NB4 (cell line): ENCODE measurements around the gene DAAM1.
A peak's percentile ranks its signal among the peaks of the same experiment; 100 is the strongest.

Experiments used
- CTCF ChIP-seq: IDR thresholded peaks from one replicate; pipeline ENCODE4 v1.5.1; 2012; ENCODE audit warnings: low read depth, low read length
- MAX ChIP-seq: IDR thresholded peaks from 2 replicates; pipeline ENCODE4 v1.6.1; 2011; ENCODE audit warnings: low read depth, low read length
- MYC ChIP-seq: IDR thresholded peaks from 2 replicates; pipeline ENCODE4 v1.6.1; 2011; ENCODE audit warnings: low read depth, low read length
- POLR2A ChIP-seq: IDR thresholded peaks from 2 replicates; pipeline ENCODE4 v1.6.1; 2011; ENCODE audit warnings: mild to moderate bottlenecking; ENCODE audit not compliant: insufficient read length; ENCODE audit errors: extremely low read depth

GRCh38 chr14:59187802-59188460 is 536 bp upstream of the DAAM1 start:
- TF ChIP-seq CTCF = no peak
- peak; percentile 58 for TF ChIP-seq POLR2A
- peak; percentile 25 for TF ChIP-seq MYC
- TF ChIP-seq MAX = no peak
